ENCODE results near the gene SNX1.
A peak's percentile ranks its signal among the peaks of the same experiment; 100 is the strongest.

SNX1 gene

GRCh38 chr15:64146885-64147681 lies 51.3 kb downstream of the SNX1 start:
- peak; percentile 78 for DNase-seq (ENCODE audit: low spot score)

DNA sequence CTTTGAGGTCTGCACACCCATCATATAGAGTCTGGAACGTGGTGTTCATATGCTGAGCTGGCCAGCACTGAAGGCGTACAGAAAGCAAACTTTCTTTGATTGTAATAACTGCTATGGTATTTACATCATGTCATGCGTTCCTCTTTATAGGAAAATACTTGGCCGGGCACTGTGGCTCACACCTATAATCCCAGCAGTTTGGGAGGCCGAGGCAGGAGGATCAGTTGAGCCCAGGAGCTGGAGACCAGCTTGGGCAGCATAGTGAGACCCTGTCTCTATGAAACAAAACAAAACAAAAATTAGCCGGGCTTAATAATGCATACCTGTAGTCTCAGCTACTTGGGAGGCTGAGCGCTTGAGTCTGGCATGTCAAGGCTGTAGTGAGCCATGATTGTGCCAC lies 52.4 kb downstream of the SNX1 start:
- no peak for DNase-seq (ENCODE audit: low spot score)

GRCh38 chr15:64148581-64148980 lies 52.8 kb downstream of the SNX1 start:
- DNase-seq (ENCODE audit: low spot score): no peak

DNA sequence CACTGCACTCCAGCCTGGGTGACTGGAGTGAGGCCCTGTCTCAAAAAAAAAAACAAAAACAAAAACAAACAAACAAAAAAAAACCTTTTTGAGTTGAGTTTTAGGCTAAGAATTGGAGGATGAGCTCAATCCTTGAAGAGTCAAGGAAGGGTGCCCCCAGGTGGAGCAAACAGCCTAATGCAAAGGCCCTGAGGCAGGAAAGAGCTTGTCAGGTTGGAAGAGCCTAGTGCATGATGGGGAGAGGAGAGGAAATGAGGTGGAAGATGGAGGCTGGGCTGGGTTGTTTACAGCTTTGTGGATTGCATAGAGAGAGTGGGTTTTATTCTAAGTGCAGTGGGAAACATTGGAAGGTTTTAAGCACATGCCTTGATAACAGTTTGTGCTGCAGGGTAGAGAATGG lies 53.6 kb downstream of the SNX1 start:
- DNase-seq (ENCODE audit: low spot score): no peak

- no peak for DNase-seq (ENCODE audit: low spot score)
Measured at GRCh38 chr15:64149893-64150578, 54.3 kb downstream of the SNX1 start.

DNA sequence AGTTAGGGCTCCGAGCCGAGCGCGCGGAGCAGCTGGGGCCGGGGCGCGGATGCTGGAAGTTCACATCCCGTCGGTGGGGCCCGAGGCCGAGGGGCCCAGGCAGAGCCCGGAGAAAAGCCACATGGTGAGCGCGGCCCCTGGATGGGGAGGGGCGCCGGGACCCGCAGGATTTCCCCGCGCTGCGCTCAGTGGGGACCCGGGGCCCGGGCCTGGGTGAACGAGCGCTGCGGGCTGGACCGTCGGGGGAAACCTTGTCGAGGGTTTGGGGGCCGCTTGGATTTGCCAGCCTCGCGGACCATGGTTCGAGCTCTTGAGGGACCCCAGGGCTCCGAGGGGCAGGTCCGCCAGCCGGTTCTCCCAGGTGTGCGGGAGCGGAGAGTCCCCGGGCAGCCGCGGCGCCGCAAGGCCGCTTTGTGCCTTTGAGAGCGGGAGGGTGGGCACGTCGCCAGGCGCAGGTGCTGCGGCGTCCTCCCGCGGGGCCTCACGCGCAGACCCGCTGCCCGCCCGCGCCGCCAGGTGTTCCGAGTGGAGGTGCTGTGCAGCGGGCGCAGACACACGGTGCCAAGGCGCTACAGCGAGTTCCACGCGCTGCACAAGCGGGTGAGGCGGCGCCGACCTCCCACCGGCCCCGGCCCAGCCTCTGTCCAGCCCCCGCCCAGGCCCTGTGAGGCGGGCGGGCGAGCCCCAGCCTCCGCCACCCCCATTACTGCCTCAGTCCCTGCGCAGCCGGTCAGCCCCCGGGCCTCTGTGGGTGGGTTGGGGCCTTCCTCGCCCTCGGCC lies 56.1 kb downstream of the SNX1 start, which contains the start of gene SNX22:
Gene SNX22 (plus strand): TSS at position 5 of the 780 bp plus-strand sequence. CDS start 45 bp downstream, at position 50.
- no peak for DNase-seq (ENCODE audit: low spot score)

DNA sequence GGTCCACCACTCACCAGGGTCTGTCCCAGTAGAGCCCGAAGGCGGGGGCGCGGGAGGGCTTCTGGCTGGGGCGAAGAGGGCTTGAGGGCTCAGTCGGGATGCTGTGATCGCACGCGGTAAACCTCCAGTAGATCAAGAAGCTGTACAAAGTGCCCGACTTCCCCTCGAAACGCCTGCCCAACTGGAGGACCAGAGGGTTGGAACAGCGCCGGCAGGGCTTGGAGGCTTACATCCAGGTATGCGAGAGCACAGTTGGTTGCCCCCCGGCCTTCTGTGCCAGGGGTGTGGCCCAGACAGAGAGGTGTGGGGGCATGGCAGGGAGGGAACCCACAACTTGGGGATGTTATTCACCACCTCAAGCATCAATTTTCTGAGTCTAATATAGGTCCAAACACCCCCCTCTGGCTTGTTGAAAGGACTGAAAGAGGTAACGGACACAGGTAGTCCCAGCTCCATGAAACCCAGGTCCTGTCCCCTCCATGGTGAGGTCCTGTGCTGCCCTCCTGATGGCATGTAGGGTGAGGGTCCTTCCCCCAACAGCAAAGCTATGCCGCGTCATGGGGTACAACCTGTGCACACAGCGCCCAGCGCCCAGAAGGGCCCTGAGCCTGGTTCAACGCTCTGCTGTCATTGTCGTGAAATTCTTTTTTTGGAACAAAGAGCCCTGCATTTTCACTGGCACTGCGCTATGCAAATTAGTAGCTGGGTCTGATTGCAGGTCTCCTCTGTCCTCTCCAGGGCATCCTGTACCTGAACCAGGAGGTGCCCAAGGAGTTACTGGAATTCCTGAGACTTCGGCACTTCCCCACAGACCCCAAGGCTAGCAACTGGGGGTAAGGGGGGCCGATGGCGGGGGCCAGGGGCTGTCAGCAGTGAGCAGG lies 57.0 kb downstream of the SNX1 start:
- DNase-seq (ENCODE audit: low spot score): no peak

DNA sequence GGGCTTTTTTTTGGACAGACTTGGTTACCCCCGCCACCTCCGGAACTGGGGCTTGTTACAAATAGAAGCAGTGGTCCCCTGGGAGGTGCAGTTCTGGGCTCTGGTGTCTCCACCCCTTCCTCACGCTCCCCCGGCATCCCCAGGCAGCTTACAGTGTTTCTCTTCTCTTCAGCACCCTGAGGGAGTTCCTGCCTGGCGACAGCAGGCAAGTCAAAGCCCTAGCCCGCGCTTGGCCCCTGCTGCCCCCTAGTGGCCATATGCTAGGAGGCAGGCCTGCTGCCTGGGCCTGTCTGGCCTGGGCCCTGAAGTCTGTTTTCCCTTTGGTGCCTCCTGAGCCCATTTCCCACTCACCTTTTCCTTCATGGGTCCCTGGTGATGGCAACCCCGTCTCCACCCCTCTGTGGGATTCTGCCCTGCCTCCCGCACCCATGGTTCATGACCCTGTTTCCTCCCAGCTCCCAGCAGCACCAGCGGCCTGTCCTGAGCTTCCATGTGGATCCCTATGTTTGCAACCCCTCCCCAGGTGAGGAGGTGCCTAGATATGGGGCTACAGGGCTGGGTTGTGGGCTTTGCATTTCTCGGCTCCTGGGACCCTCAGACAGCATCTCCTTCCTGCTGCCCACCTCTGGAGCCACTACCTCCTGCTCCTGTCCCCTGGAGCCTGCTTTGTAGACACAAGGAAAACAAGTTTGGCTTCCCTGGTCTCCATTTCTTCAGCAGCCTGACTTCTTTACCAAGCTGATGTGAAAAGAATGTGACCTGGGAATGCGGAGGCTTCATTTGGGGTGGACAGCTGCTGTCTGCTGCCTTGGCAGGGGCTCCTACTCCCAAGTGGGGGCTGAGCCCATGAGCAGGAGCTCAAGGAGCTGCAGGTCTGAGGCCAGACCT lies 57.9 kb downstream of the SNX1 start:
- DNase-seq (ENCODE audit: low spot score): peak; percentile 94

DNA sequence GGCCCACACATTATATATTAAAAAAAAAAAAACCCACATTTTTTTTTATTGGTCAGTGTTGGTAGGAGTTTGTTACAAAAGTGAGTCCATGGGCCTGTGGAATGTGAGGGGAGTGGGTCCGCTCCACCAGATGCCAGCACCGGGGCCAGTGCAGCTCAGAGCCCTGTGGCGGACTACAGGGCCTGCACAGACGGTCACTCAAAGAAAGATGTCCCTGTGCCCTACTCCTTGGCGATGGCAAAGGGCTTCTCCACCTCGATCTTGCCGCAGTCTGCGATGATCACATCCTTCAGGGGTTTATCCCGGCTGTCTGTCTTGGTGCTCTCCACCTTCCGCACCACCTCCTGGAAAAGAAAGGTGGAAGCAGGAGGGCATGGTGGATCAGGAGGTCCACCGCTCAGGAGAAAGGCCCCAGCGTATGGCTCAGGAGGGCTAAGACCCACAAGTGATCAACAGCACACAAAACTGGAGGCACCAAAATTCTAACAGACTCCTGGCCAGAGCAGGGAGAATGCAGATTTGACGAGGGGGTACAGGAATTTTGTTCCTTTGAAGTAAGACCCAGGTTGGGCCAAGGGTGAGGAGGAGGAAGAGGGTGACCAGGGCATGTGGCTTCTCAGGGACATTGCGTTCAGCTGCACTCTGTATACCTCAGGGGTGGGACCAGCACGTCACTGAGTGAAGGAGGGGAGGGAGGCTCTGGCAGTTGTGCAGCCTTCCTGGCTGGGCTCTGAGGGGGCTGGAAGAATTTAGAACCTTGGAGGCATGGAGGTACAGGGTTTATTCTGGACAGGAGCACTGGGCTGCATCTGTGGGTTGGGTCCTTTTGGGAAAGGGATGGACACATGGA lies 60.2 kb downstream of the SNX1 start:
- no peak for DNase-seq (ENCODE audit: low spot score)

DNA sequence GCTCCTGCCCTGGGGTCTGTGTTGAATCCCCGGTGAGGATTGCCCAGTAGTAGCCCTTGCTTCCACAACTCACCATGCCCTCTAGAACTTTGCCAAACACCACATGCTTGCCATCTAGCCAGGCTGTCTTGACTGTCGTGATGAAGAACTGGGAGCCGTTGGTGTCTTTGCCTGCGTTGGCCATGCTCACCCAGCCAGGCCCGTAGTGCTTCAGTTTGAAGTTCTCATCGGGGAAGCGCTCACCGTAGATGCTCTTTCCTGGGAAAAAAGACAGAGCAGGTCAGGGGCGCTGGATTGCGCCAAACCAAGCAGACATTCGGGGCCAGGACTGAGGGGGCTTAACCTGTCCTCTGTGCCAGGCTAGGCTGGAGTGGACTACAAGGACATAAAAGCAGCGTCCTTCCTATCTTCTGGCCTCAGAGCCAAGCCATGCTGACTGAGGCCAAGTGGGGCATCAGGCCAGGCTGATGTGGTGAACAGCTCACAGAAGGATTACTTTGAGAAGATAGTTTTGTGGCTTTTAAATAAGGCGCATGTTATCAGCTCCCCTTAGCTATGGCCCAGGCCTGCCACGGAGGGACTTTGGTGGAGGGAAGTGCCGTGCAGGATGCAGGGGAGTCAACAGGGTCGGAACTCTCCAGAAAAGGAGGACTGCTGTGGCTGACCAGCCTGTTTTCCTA lies 61.0 kb downstream of the SNX1 start:
- no peak for DNase-seq (ENCODE audit: low spot score)

GRCh38 chr15:64157599-64158125 lies 61.9 kb downstream of the SNX1 start:
- no peak for DNase-seq (ENCODE audit: low spot score)

DNA sequence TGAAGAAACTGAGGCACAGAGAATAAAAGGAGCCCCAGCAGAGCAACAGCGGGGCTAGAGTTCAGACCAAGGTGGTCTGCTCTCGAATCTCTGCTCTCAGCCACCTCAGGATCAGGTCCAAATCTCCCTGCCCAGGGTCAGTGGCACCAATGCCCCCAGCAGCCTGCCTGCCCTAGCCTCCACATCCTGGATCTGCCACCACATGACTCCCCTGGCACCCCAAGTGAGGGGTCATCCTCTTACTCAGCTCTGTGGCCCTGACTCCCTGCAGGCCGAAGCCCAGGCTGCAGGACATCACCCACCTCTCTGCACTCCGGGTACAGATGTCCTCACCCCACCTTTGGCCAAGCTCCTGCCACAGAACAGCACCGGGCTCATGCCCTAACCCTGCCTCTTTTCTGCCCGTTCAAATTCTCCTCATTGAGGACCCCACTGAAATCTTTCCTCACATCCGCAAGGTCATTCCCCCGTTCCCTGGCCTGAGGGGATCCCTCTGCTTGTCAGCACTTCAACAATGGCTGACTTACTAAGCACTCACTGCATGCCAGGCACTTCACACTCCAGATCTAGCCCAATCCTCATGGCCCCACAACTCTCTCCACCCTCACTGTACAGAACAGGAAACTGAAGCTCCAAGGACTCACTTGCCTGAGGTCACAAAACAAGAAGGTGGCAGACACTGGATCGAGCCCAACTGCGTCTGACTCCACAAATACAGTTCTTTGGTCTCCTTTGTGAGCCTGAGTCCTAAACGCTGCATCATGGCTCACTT lies 62.8 kb downstream of the SNX1 start:
- DNase-seq (ENCODE audit: low spot score): no peak

GRCh38 chr15:64161688-64162477 lies 66.1 kb downstream of the SNX1 start:
- no peak for DNase-seq (ENCODE audit: low spot score)

DNA sequence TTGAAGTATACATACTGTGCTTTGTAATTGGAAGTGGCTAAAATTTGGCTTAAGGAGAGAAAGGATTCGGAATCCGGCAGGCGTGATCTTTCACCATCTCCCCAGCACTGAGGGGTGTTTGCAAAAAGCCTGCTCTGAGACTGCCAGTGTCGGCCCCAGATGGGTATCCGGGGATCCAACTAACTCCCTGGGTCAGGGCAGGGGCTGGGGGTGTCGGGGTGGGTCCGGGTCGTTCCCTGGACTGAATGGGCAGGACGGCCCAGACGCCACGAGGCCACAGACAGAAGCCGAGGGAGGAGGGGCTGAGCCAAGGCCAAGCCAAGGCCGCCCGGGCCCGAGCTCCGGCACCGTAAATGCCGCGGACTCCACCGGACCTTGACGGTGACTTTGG lies 66.7 kb downstream of the SNX1 start:
- no peak for DNase-seq (ENCODE audit: low spot score)

- peak; percentile 99 for DNase-seq (ENCODE audit: low spot score)
Measured at GRCh38 chr15:64162869-64163658, 67.3 kb downstream of the SNX1 start, which contains the start of gene PPIB. PPIB (minus strand) TSS chr15:64163022; CDS start chr15:64162986, 36 bp downstream.

- no peak for DNase-seq (ENCODE audit: low spot score)
Measured at GRCh38 chr15:64163659-64164362, 68.0 kb downstream of the SNX1 start.
